Measurements from ENCODE around the gene PFKL. TPM values are rescaled to one million over a fixed set of nuclear protein-coding genes. Genes with fewer than 3 reads are reported as not detected.

PFKL gene
- polyA plus RNA-seq, 6 donors from 2014 or later: 165 to 210 (median 189) TPM

DNA sequence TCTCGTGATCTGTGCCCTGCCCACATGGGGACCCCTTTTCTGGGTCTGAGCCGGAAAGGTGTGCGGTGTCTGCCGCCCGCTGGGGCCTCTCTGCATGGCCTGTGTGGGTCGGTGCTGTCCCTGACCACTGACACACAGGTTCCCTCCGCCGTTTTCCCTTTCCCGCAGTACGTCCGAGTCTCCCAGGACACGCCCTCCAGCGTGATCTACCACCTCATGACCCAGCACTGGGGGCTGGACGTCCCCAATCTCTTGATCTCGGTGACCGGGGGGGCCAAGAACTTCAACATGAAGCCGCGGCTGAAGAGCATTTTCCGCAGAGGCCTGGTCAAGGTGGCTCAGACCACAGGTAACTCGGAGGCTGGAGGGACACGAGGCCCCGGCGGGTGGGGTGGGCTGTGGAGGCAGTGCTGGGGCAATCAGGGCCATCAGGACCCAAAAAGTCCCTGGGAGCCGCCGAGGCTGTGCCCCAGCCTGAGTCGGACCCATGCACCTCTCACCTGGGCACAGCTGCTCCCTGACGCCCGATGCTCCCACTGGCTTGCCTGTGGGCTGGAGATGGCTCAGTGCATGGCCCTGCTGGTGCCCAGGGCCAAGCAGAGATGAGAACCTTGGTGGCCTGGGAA lies 66.8 kb downstream of the PFKL start:
- ATAC-seq (ENCODE audit: low read depth in 2 of 2) (no peak), DNase-seq (no peak)
- peaks cover 0 to 9% (median 5%) of the 10 kb centered on the region in 7 donors for H3K9me3 Mint-ChIP-seq
- no peak overlapping the region for H3K27ac Mint-ChIP-seq
- no peaks in the 10 kb centered on the region for H3K27me3 Mint-ChIP-seq
- H3K4me3 Mint-ChIP-seq: no peak overlapping the region
- peaks cover 8 to 14% of the 10 kb centered on the region in 2 donors for H3K36me3 Mint-ChIP-seq
- H3K4me1 Mint-ChIP-seq: peaks cover 0 to 3% (median 0%) of the 10 kb centered on the region in 3 donors

- H3K36me3 Mint-ChIP-seq: peaks cover 0 to 3% of the 10 kb centered on the region in 2 donors
- H3K27me3 Mint-ChIP-seq: no peaks in the 10 kb centered on the region
- ATAC-seq (ENCODE audit: low read depth in 2 of 2) (no peak), DNase-seq (no peak)
- H3K4me3 Mint-ChIP-seq: no peak overlapping the region
- H3K9me3 Mint-ChIP-seq: no peaks in the 10 kb centered on the region
- peaks cover 0 to 3% (median 0%) of the 10 kb centered on the region in 3 donors for H3K4me1 Mint-ChIP-seq
- H3K27ac Mint-ChIP-seq: peak overlapping the region in 1 of 6 donors; percentile 69
These were observed 69.0 kb downstream of the PFKL start for GRCh38 chr21:44368711-44369446.

DNA sequence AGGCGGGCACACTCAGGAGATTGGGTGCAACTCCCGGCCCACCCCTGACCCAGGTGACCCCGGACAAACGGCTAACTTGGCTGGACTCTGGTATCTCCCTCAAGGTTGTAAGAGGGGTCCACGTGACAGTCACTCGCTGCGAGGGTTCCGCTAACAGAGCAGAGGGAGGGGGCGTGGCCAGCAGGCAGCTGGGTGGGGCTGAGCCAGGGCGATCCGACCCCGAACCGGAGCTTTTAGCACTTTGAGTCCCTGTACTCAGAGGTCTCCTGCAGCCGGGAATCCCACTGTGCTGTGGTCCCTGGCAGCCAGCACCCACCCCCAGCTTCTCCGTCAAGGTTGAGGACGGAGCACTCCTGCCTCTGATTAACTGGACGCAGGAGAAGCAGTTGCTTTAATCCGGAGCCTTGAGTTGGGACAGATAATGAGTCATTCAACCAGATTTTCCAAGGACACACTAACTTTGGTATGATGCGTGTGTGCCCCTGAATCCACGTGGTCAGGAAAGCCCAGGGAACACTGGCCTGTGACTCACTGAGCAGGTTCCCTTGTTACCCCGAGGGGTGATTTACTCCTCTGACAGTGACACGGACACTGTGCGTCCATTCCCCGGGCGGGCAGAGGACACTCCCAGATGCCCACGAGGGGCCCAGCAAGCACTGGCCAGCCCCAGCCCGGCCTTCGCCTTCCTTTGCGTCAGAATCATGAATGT lies 70.3 kb downstream of the PFKL start:
- DNase-seq (no peak), ATAC-seq (ENCODE audit: low read depth in 2 of 2) (no peak)
- H3K27ac Mint-ChIP-seq: peak overlapping the region in 1 of 6 donors; percentile 22
- no peak overlapping the region for H3K4me3 Mint-ChIP-seq
- no peaks in the 10 kb centered on the region for H3K27me3 Mint-ChIP-seq
- H3K9me3 Mint-ChIP-seq: peaks cover 0 to 6% (median 3%) of the 10 kb centered on the region in 7 donors
- H3K36me3 Mint-ChIP-seq: peaks cover 4% of the 10 kb centered on the region in 2 donors
- H3K4me1 Mint-ChIP-seq: peaks cover 3 to 14% (median 5%) of the 10 kb centered on the region in 3 donors

DNA sequence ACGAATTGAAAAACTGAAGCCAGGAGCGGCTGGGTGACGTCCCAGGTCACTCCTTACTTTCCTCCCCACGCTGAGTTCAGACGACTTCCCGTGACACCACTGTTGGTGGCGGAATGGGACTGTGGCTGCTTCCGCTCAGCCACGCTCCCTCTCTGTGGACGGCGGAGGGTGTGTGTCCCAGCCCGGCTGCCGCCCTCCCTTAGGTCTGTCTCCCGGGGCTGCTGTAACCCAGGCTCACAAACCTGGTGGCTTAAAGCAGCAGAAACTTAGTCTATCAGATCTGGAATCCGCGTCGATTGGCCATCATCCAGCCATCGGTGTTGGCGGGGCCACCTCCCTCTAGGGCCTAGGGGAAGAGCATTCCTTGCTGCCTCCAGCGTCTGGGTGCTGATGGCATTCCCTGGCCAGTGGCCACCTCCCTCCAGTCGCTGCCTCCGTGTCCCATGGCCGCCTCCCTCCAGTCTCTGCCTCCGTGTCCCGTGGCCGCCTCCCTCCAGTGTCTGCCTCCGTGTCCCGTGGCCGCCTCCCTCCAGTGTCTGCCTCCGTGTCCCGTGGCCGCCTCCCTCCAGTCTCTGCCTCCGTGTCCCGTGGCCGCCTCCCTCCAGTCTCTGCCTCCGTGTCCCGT lies 71.0 kb downstream of the PFKL start:
- H3K27me3 Mint-ChIP-seq: no peaks in the 10 kb centered on the region
- no peak for ATAC-seq (ENCODE audit: low read depth in 2 of 2)
- no peak for DNase-seq
- peaks cover 11 to 21% (median 12%) of the 10 kb centered on the region in 3 donors for H3K4me1 Mint-ChIP-seq
- H3K4me3 Mint-ChIP-seq: no peak overlapping the region
- H3K36me3 Mint-ChIP-seq: peaks cover 7 to 10% of the 10 kb centered on the region in 2 donors
- H3K9me3 Mint-ChIP-seq: peaks cover 0 to 10% (median 4%) of the 10 kb centered on the region in 7 donors
- H3K27ac Mint-ChIP-seq: peak overlapping the region in 1 of 6 donors; percentile 22

DNA sequence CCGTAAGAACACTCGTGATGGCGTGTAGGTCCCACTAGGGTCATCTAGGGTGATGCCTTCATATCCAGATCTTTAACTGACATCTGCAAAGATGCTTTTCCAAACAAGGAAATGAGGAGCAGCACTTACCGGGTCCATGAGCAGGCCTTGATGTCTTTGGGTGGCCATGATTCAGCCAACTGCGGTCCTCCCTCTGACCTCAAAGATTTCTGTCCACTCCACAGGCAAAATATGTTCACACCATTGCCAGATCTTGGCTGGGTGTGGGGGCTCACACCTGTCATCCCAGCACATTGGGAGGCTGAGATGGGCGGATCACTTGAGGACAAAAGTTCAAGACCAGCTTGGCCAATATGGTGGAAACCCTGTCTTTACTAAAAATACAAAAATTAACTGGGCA lies 71.7 kb downstream of the PFKL start:
- H3K27ac Mint-ChIP-seq: no peak overlapping the region
- H3K4me1 Mint-ChIP-seq: peaks cover 15 to 28% (median 19%) of the 10 kb centered on the region in 3 donors
- peaks cover 0 to 10% (median 4%) of the 10 kb centered on the region in 7 donors for H3K9me3 Mint-ChIP-seq
- peaks cover 7 to 10% of the 10 kb centered on the region in 2 donors for H3K36me3 Mint-ChIP-seq
- no peak overlapping the region for H3K4me3 Mint-ChIP-seq
- DNase-seq (no peak), ATAC-seq (ENCODE audit: low read depth in 2 of 2) (no peak)
- no peaks in the 10 kb centered on the region for H3K27me3 Mint-ChIP-seq

GRCh38 chr21:44372616-44373015 lies 72.8 kb downstream of the PFKL start:
- ATAC-seq (ENCODE audit: low read depth in 2 of 2): no peak
- H3K4me3 Mint-ChIP-seq: no peak overlapping the region
- H3K27me3 Mint-ChIP-seq: no peaks in the 10 kb centered on the region
- no peak for DNase-seq
- peaks cover 7 to 10% of the 10 kb centered on the region in 2 donors for H3K36me3 Mint-ChIP-seq
- H3K4me1 Mint-ChIP-seq: peaks cover 23 to 37% (median 29%) of the 10 kb centered on the region in 3 donors
- peak overlapping the region in 1 of 6 donors; percentile 27 for H3K27ac Mint-ChIP-seq
- peaks cover 0 to 10% (median 4%) of the 10 kb centered on the region in 7 donors for H3K9me3 Mint-ChIP-seq

GRCh38 chr21:44374601-44375280 lies 74.9 kb downstream of the PFKL start:
- no peak for DNase-seq
- peak overlapping the region in 5 of 8 donors; percentile 15 to 85 (median 70) for H3K4me3 Mint-ChIP-seq
- no peaks in the 10 kb centered on the region for H3K27me3 Mint-ChIP-seq
- peaks cover 0 to 10% (median 4%) of the 10 kb centered on the region in 7 donors for H3K9me3 Mint-ChIP-seq
- peak overlapping the region; percentile 58 to 96 (median 82) for H3K27ac Mint-ChIP-seq
- H3K4me1 Mint-ChIP-seq: peaks cover 25 to 41% (median 30%) of the 10 kb centered on the region in 3 donors
- no peak for ATAC-seq (ENCODE audit: low read depth in 2 of 2)
- peaks cover 7 to 10% of the 10 kb centered on the region in 2 donors for H3K36me3 Mint-ChIP-seq

DNA sequence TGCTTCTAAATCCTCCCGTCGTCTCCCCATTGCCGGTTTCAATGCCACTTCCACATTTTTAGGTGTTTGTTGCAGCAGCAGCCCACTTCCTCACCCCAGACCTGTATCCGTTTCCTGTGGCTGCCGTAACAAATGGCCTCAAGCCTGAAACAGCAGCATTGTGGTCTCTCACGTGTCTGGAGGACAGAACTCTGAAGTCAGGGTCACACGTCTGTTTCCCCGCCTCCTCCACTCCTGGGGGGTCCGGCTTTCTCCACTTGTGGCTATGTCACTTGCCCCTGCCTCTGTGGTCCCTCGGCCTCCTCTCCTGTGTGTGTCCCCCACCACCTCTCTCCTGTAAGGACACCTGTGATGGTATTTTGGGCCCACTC lies 75.4 kb downstream of the PFKL start:
- H3K27me3 Mint-ChIP-seq: no peaks in the 10 kb centered on the region
- DNase-seq (peak; percentile 67), ATAC-seq (ENCODE audit: low read depth in 2 of 2) (peak; percentile 93)
- H3K4me1 Mint-ChIP-seq: peaks cover 25 to 41% (median 30%) of the 10 kb centered on the region in 3 donors
- H3K4me3 Mint-ChIP-seq: peak overlapping the region in 7 of 8 donors; percentile 15 to 85 (median 70)
- H3K36me3 Mint-ChIP-seq: peaks cover 7 to 10% of the 10 kb centered on the region in 2 donors
- H3K27ac Mint-ChIP-seq: peak overlapping the region; percentile 30 to 96 (median 86)
- peaks cover 0 to 10% (median 4%) of the 10 kb centered on the region in 7 donors for H3K9me3 Mint-ChIP-seq

- DNase-seq (no peak), ATAC-seq (ENCODE audit: low read depth in 2 of 2) (no peak)
- Mint-ChIP-seq H3K4me1 (peaks cover 28 to 41% (median 32%) of the 10 kb centered on the region in 3 donors), H3K36me3 (peaks cover 7 to 14% of the 10 kb centered on the region in 2 donors), H3K27me3 (no peaks in the 10 kb centered on the region), H3K27ac (peak overlapping the region in 5 of 6 donors; percentile 30 to 96 (median 90)), H3K9me3 (peaks cover 0 to 10% (median 4%) of the 10 kb centered on the region in 7 donors), H3K4me3 (peak overlapping the region in 5 of 8 donors; percentile 15 to 85 (median 24))
These were observed 75.9 kb downstream of the PFKL start for GRCh38 chr21:44375761-44376241.

- H3K36me3 Mint-ChIP-seq: peaks cover 7 to 21% of the 10 kb centered on the region in 2 donors
- peaks cover 31 to 41% (median 36%) of the 10 kb centered on the region in 3 donors for H3K4me1 Mint-ChIP-seq
- no peak for DNase-seq
- H3K4me3 Mint-ChIP-seq: peak overlapping the region in 2 of 8 donors; percentile 50 to 85
- peaks cover 0 to 10% (median 4%) of the 10 kb centered on the region in 7 donors for H3K9me3 Mint-ChIP-seq
- no peak for ATAC-seq (ENCODE audit: low read depth in 2 of 2)
- H3K27ac Mint-ChIP-seq: peak overlapping the region in 2 of 6 donors; percentile 17 to 72
- no peaks in the 10 kb centered on the region for H3K27me3 Mint-ChIP-seq
These were observed 76.8 kb downstream of the PFKL start for GRCh38 chr21:44376606-44377005.
